Fibroblast of peridontal ligament (primary cell): Measurements from ENCODE around the gene ICE1.
"Not testable (repeated sequence)": the region's sequence is repeated elsewhere in the genome, so short reads cannot be mapped to it uniquely, and the experiment has no call there.

Source experiments
- DNase-seq: peaks from one replicate; pipeline ENCODE4 v3.0.0-alpha.2; 2010; ENCODE audit errors: extremely low read depth

The ICE1 gene

GRCh38 chr5:5421961-5422818, at the start of gene ICE1:
Gene ICE1, plus strand, starts transcription at chr5:5422677. Its CDS starts 239 bp downstream, at chr5:5422916.
- peak; percentile 98 for DNase-seq

- no peak for DNase-seq
Measured at GRCh38 chr5:5372930-5373329, 49.5 kb upstream of the ICE1 start.

- no peak for DNase-seq
Measured at GRCh38 chr5:5373351-5373989, 49.0 kb upstream of the ICE1 start.

GRCh38 chr5:5374009-5374715, 48.3 kb upstream of the ICE1 start:
- no peak for DNase-seq

- DNase-seq, result no peak
Measured at GRCh38 chr5:5377780-5378179, 44.7 kb upstream of the ICE1 start.

GRCh38 chr5:5378531-5378930, 43.9 kb upstream of the ICE1 start:
- no peak for DNase-seq

GRCh38 chr5:5380298-5380697, 42.2 kb upstream of the ICE1 start:
- no peak for DNase-seq

- no peak for DNase-seq
Measured at GRCh38 chr5:5381310-5381913, 41.1 kb upstream of the ICE1 start.

GRCh38 chr5:5383461-5383860, 39.0 kb upstream of the ICE1 start:
- no peak for DNase-seq

- no peak for DNase-seq
Measured at GRCh38 chr5:5384660-5385330, 37.7 kb upstream of the ICE1 start.

- DNase-seq, result no peak
Measured at GRCh38 chr5:5385331-5385662, 37.2 kb upstream of the ICE1 start.

- no peak for DNase-seq
Measured at GRCh38 chr5:5386329-5386728, 36.1 kb upstream of the ICE1 start.

GRCh38 chr5:5387192-5387591, 35.3 kb upstream of the ICE1 start:
- DNase-seq, result no peak

- no peak for DNase-seq
Measured at GRCh38 chr5:5387777-5388176, 34.7 kb upstream of the ICE1 start.

- not testable (repeated sequence) for DNase-seq
Measured at GRCh38 chr5:5390121-5390869, 32.2 kb upstream of the ICE1 start.

GRCh38 chr5:5392504-5392903, 30.0 kb upstream of the ICE1 start:
- not testable (repeated sequence) for DNase-seq

- DNase-seq, result not testable (repeated sequence)
Measured at GRCh38 chr5:5394384-5394986, 28.0 kb upstream of the ICE1 start.

GRCh38 chr5:5395093-5395492, 27.4 kb upstream of the ICE1 start:
- DNase-seq, result not testable (repeated sequence)

- no peak for DNase-seq
Measured at GRCh38 chr5:5398071-5398470, 24.4 kb upstream of the ICE1 start.

GRCh38 chr5:5401095-5401494, 21.4 kb upstream of the ICE1 start:
- DNase-seq, result no peak

GRCh38 chr5:5403741-5404140, 18.7 kb upstream of the ICE1 start:
- no peak for DNase-seq
